ENCODE results near the gene RBM14. TPM values are rescaled to one million over a fixed set of nuclear protein-coding genes. Genes with fewer than 3 reads are reported as not detected.

The RBM14 gene
- total and polyA plus RNA-seq, 2 of the 4 experiments (the other 2 are of a cell fraction): 9.3 to 31.1 TPM

- H3K9me1 ChIP-seq (ENCODE audit: insufficient read depth, low read length): 0 out of 2 replicates have a peak, but pooled peaks cover 4% of the 10 kb centered on the region
- H4K8ac ChIP-seq (ENCODE audit: low read depth in 2 of 2, low read length in 2 of 2): peak overlapping the region; percentile 56 to 89; a peak in 2 of 4 replicates
- POLR2A ChIA-PET (ENCODE audit: unreplicated experiment): interaction anchor here (0.9 to 2.3 kb wide), 3 partner anchors 18 to 20 kb away, joined by 4 to 11 read pairs (median 7); no protein-coding TSS in a partner anchor
- H3K36me3 ChIP-seq (ENCODE audit: control insufficient read depth, insufficient read depth, low read length): peaks cover 19% of the 10 kb centered on the region
- peak overlapping the region; percentile 64 for H3K9ac ChIP-seq (ENCODE audit: low read depth, low read length)
- H2AK5ac ChIP-seq (ENCODE audit: low read depth, low read length): 0 out of 2 replicates have a peak overlapping the region, but pooled peaks have one; percentile 83
- no peak overlapping the region for H3K56ac ChIP-seq (ENCODE audit: extremely low read depth, insufficient read depth, low read length)
- no peaks in the 10 kb centered on the region for H3K27me3 ChIP-seq (ENCODE audit: control insufficient read depth, insufficient read depth, low read length)
- peak overlapping the region; percentile 71 for H4K5ac ChIP-seq (ENCODE audit: low read depth, low read length)
- peak overlapping the region; percentile 90 for H2AK9ac ChIP-seq (replicated peaks; ENCODE audit: low read depth, low read length, poor library complexity)
- H3K4me2 ChIP-seq (ENCODE audit: low read depth, low read length): peak overlapping the region; percentile 88
- H3K18ac ChIP-seq (ENCODE audit: low read depth, low read length): no peak overlapping the region
- peak overlapping the region; percentile 87 for H2AFZ ChIP-seq (replicated peaks; ENCODE audit: low read length, poor library complexity)
- ATAC-seq (ENCODE audit: low read depth): peak; percentile 2
- H2BK20ac ChIP-seq (ENCODE audit: low read depth, low read length): no peak overlapping the region
- peak overlapping the region; percentile 21 for H2BK5ac ChIP-seq (ENCODE audit: low read depth, low read length, poor library complexity, severe bottlenecking)
- intact Hi-C loops (cut with micrococcal nuclease) (loop anchor here (2.0 kb wide), 2 partner anchors 21 to 91 kb away; partner anchors contain the start of genes ACTN3, RBM14 and ZDHHC24), in situ Hi-C loops (cut with MboI; ENCODE audit: low sequenced_read_pairs) (no loop called here), dilution Hi-C loops (cut with HindIII; ENCODE audit: low sequenced_read_pairs, unreplicated experiment) (no loop called here)
- H3K4me1 ChIP-seq (ENCODE audit: control insufficient read depth, insufficient read depth, low read length): peaks cover 17% of the 10 kb centered on the region
- no peak overlapping the region for H2BK15ac ChIP-seq (ENCODE audit: low read depth, low read length)
- peak; percentile 46 for DNase-seq
- peaks cover 5 to 74% of the 10 kb centered on the region in 2 experiments; a peak in 2 of 4 replicates for H3K79me1 ChIP-seq (ENCODE audit: low read depth in 1 of 2, low read length in 2 of 2)
- peak overlapping the region; percentile 88; the same call in 1 of the 2 replicates for H3K14ac ChIP-seq (replicated peaks; ENCODE audit: low read depth, low read length)
- CTCF ChIA-PET: interaction anchor here (0.6 to 1.6 kb wide), 3 partner anchors 19 to 289 kb away, joined by 3 to 6 read pairs (median 5); partner anchors contain the start of genes CCDC87 and CCS
- H3K4me3 ChIP-seq (ENCODE audit: insufficient read depth, low read depth, low read length): peak overlapping the region; percentile 42
- no TSS peak for BruUV-seq (replicated peaks)
- peak overlapping the region; percentile 83 for H4K91ac ChIP-seq (ENCODE audit: insufficient read depth, low read depth, low read length)
- peak overlapping the region; percentile 66 for H3K27ac ChIP-seq (ENCODE audit: insufficient read depth, low read length)
- H2BK120ac ChIP-seq (ENCODE audit: low read depth, low read length): no peak overlapping the region
- WGBS, 2 experiments (ENCODE audit: extremely low coverage in 2 of 2, insufficient read length in 1 of 2): 0% methylated on average over 1 of the region's 12 CpGs; no CpG with 5 or more reads in 1 of the 2 experiments
- peak overlapping the region; percentile 91 for H3K4ac ChIP-seq (ENCODE audit: low read depth, low read length)
- no peaks in the 10 kb centered on the region for H3K9me3 ChIP-seq (ENCODE audit: control insufficient read depth, insufficient read depth, low read length)
- H3K23ac ChIP-seq (ENCODE audit: low read depth, low read length): peak overlapping the region; percentile 59; the same call in 1 of the 2 replicates
- H4K20me1 ChIP-seq (ENCODE audit: insufficient read depth, low read length): peaks cover 74% of the 10 kb centered on the region
- no peak for TF ChIP-seq NFE2L2 (IDR thresholded peaks at IDR 0.05; ENCODE audit: low read depth, low read length)
- no peak for TF ChIP-seq BHLHE40 (IDR thresholded peaks at IDR 0.05; ENCODE audit: low read depth, low read length)
- no peak for TF ChIP-seq USF2 (IDR thresholded peaks at IDR 0.05; ENCODE audit: low read depth, low read length)
- TF ChIP-seq RAD21 (IDR thresholded peaks at IDR 0.05; ENCODE audit: low read length): no peak
- no peak for TF ChIP-seq ELK1 (IDR thresholded peaks at IDR 0.05; ENCODE audit: borderline replicate concordance, low read depth, low read length)
- no peak for TF ChIP-seq MAFK (IDR thresholded peaks at IDR 0.05; ENCODE audit: low read depth, low read length)
- no peak for TF ChIP-seq MXI1 (IDR thresholded peaks at IDR 0.05; ENCODE audit: borderline replicate concordance, low read depth, low read length)
- TF ChIP-seq RCOR1 (IDR thresholded peaks at IDR 0.05; ENCODE audit: insufficient replicate concordance, low read length): no peak
- no peak for TF ChIP-seq POLR2A (IDR thresholded peaks at IDR 0.05; ENCODE audit: low read depth, low read length)
- no peak for TF ChIP-seq FOS (IDR thresholded peaks at IDR 0.05; ENCODE audit: low read depth, low read length)
- TF ChIP-seq CHD1 (IDR thresholded peaks at IDR 0.05; ENCODE audit: low read depth, low read length): no peak
- no peak for TF ChIP-seq RFX5 (IDR thresholded peaks at IDR 0.05; ENCODE audit: low read depth, low read length)
- TF ChIP-seq CEBPB (IDR thresholded peaks at IDR 0.05; ENCODE audit: low read depth, low read length): no peak
- TF ChIP-seq CTCF (conservative IDR thresholded peaks at IDR 0.05; ENCODE audit: low read depth, low read length): no peak
- no peak for TF ChIP-seq SMC3 (IDR thresholded peaks at IDR 0.05; ENCODE audit: low read depth, low read length)
Observed at GRCh38 chr11:66637557-66638176, 21.2 kb downstream of the RBM14 start.

Measured in IMR-90 (cell line).